Neuronal stem cell (in vitro differentiated cells): ENCODE results near the gene RAI14.
"Not testable (repeated sequence)": the region's sequence is repeated elsewhere in the genome, so short reads cannot be mapped to it uniquely, and the experiment has no call there.

Source experiments
- DNase-seq: peaks from one replicate; pipeline ENCODE4 v3.0.0-alpha.2; 2013; ENCODE audit warnings: low spot score
- H2AFZ ChIP-seq: one replicate; pipeline ENCODE4 v1.6.1; 2013; ENCODE audit warnings: mild to moderate bottlenecking, low read length, inconsistent platforms
- H2AK5ac ChIP-seq: 2 replicates; pipeline ENCODE4 v1.6.1; 2013; ENCODE audit warnings: low read depth, mild to moderate bottlenecking, inconsistent platforms, low read length, moderate library complexity, mixed read lengths
- H2BK120ac ChIP-seq: 2 replicates; pipeline ENCODE4 v1.6.1; 2013; ENCODE audit warnings: low read depth, mild to moderate bottlenecking, inconsistent platforms, low read length, moderate library complexity, mixed read lengths
- H2BK12ac ChIP-seq: one replicate; pipeline ENCODE4 v1.6.1; 2013; ENCODE audit warnings: low read length, inconsistent platforms
- H2BK15ac ChIP-seq: 2 replicates; pipeline ENCODE4 v1.6.1; 2013; ENCODE audit warnings: mild to moderate bottlenecking, low read length, inconsistent platforms, mixed read lengths
- H2BK5ac ChIP-seq: one replicate; pipeline ENCODE4 v1.6.1; 2013; ENCODE audit warnings: inconsistent platforms, mild to moderate bottlenecking, low read length, moderate library complexity
- H3K14ac ChIP-seq: one replicate; pipeline ENCODE4 v1.6.1; 2013; ENCODE audit warnings: low read length, inconsistent platforms
- H3K18ac ChIP-seq: 2 replicates; pipeline ENCODE4 v1.6.1; 2013; ENCODE audit warnings: low read length, inconsistent platforms
- H3K23ac ChIP-seq: 2 replicates; pipeline ENCODE4 v1.6.1; 2013; ENCODE audit warnings: low read depth, mild to moderate bottlenecking, mixed read lengths, low read length, inconsistent platforms; ENCODE audit not compliant: poor library complexity
- H3K27ac ChIP-seq: replicated peaks from 3 replicates; pipeline ENCODE4 v1.5.1; 2013; ENCODE audit warnings: low read length, inconsistent platforms
- H3K27me3 ChIP-seq, 3 experiments: 2 replicates each; pipeline ENCODE4 v1.6.1; 2013; ENCODE audit warnings: low read length in 3 of 3, mild to moderate bottlenecking in 2 of 3, inconsistent platforms in 1 of 3, low read depth in 1 of 3, mixed read lengths in 1 of 3, moderate library complexity in 1 of 3; ENCODE audit not compliant: control insufficient read depth in 3 of 3, insufficient read depth in 3 of 3
- H3K36me3 ChIP-seq, 2 donors: replicated peaks in 1 of 2; 2 replicates each; pipeline ENCODE4 v1.6.1; 2013; ENCODE audit warnings: low read length in 2 of 2; ENCODE audit not compliant: control insufficient read depth in 2 of 2, insufficient read depth in 2 of 2
- H3K4ac ChIP-seq: 2 replicates; pipeline ENCODE4 v1.6.1; 2013; ENCODE audit warnings: inconsistent platforms, mild to moderate bottlenecking, low read length, moderate library complexity
- H3K4me1 ChIP-seq, 2 donors: 1 replicate in 1 of 2; 2 replicates in 1 of 2; pipeline ENCODE4 v1.6.1; 2013; ENCODE audit warnings: low read length in 2 of 2, low read depth in 1 of 2; ENCODE audit not compliant: control insufficient read depth in 2 of 2, insufficient read depth in 1 of 2
- H3K4me2 ChIP-seq: one replicate; pipeline ENCODE4 v1.6.1; 2013; ENCODE audit warnings: mild to moderate bottlenecking, low read length, inconsistent platforms; ENCODE audit not compliant: insufficient read depth, poor library complexity, severe bottlenecking
- H3K4me3 ChIP-seq, 2 donors: 2 replicates each; pipeline ENCODE4 v1.5.1; 2013; ENCODE audit warnings: low read length in 2 of 2, mild to moderate bottlenecking in 2 of 2, inconsistent platforms in 1 of 2, moderate library complexity in 1 of 2
- H3K79me1 ChIP-seq: one replicate; pipeline ENCODE4 v1.6.1; 2013; ENCODE audit warnings: low read depth, mild to moderate bottlenecking, inconsistent platforms, low read length, moderate library complexity
- H3K9ac ChIP-seq: one replicate; pipeline ENCODE4 v1.6.1; 2013; ENCODE audit warnings: mild to moderate bottlenecking, low read depth, low read length, inconsistent platforms; ENCODE audit not compliant: poor library complexity
- H3K9me3 ChIP-seq, 2 donors: replicated peaks in 1 of 2; 2 replicates each; pipeline versions ENCODE3 to v1.6.1; 2013; ENCODE audit warnings: low read length in 2 of 2, mild to moderate bottlenecking in 2 of 2, inconsistent platforms in 1 of 2, low read depth in 1 of 2, mixed read lengths in 1 of 2, moderate library complexity in 1 of 2; ENCODE audit not compliant: control insufficient read depth in 2 of 2, insufficient read depth in 1 of 2
- H4K8ac ChIP-seq: one replicate; pipeline ENCODE4 v1.6.1; 2013; ENCODE audit warnings: low read depth, mild to moderate bottlenecking, inconsistent platforms, low read length, moderate library complexity
- H4K91ac ChIP-seq: one replicate; pipeline ENCODE4 v1.6.1; 2013; ENCODE audit warnings: low read length, low read depth, mild to moderate bottlenecking, inconsistent platforms; ENCODE audit not compliant: poor library complexity
- WGBS, 2 donors: extraction: QIAGEN DNeasy Blood & Tissue Kit; methylation state at CpG; one replicate each; pipeline ENCODE4 v1.1.7; 2013; ENCODE audit warnings: missing lambda C conversion rate in 2 of 2, mixed read lengths in 1 of 2; ENCODE audit not compliant: insufficient read length in 2 of 2, insufficient replicate concordance in 1 of 2; ENCODE audit errors: extremely low coverage in 2 of 2; 5-methylcytosine and 5-hydroxymethylcytosine counted together

Gene RAI14

GRCh38 chr5:34775886-34776285 lies 119.8 kb downstream of the RAI14 start:
- Histone ChIP-seq H3K4ac (no peak overlapping the region), H3K27ac (no peak overlapping the region), H2BK15ac (no peak overlapping the region), H3K4me2 (no peak overlapping the region), H3K4me1 (no peaks in the 10 kb centered on the region), H2BK12ac (no peak overlapping the region), H2BK120ac (no peak overlapping the region), H3K18ac (no peak overlapping the region), H3K27me3 (no peaks in the 10 kb centered on the region), H2AK5ac (no peak overlapping the region), H2AFZ (no peak overlapping the region), H3K36me3 (no peaks in the 10 kb centered on the region), H3K14ac (no peak overlapping the region), H4K91ac (no peak overlapping the region), H3K9ac (no peak overlapping the region), H3K23ac (no peak overlapping the region), H3K4me3 (no peak overlapping the region), H4K8ac (no peak overlapping the region), H3K9me3 (peaks cover 2 to 11% of the 10 kb centered on the region in 2 donors), H2BK5ac (no peak overlapping the region), H3K79me1 (no peaks in the 10 kb centered on the region)
- no CpG with 5 or more reads among the region's 1 CpG for WGBS, 2 donors
- DNase-seq: no peak

DNA sequence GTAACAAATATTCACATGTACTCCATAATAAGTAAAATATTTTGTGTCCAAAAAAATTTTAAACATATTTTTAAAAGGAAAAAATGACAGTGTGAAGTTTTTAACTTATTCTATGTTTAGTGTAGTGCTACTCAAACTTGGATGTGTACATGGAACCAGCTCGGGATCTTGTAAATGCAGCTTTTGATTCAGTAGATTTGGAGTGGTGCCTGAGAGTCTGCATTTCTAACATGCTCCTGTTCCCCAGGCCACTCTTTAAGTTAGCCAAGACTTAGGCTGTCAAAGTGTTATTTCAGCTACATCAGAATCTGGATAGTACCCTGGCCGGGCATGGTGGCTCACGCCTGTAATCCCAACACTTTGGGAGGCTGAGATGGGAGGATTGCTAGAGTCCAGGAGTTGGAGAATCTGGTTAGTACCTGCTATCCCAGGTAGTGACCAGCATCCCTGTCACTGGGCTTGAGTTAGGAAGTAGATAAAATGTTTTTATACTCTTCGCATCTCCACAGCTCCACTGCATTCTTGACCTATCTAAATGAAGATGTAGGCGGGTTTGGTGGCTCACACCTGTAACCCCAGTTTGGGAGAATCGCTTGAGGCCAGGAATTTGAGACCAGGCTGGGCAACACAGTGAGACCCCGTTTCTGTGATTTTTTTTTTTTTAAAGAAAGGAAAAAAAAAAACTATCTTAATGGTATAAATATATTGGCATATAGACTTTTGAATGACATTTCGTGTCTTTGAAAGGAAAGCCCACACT lies 122.1 kb downstream of the RAI14 start:
- no peak overlapping the region for H3K27ac ChIP-seq
- H3K4me1 ChIP-seq: no peaks in the 10 kb centered on the region

GRCh38 chr5:34783892-34784291 lies 127.8 kb downstream of the RAI14 start:
- not testable (repeated sequence) for H2BK12ac ChIP-seq, H4K91ac ChIP-seq, H3K14ac ChIP-seq, H3K4me3 ChIP-seq, H3K27me3 ChIP-seq, DNase-seq, H2AK5ac ChIP-seq, H2BK15ac ChIP-seq, H3K36me3 ChIP-seq, H2BK5ac ChIP-seq, H2AFZ ChIP-seq, H3K4me2 ChIP-seq, H3K4ac ChIP-seq, H3K79me1 ChIP-seq, H3K4me1 ChIP-seq, H4K8ac ChIP-seq, H3K27ac ChIP-seq, H3K23ac ChIP-seq, H2BK120ac ChIP-seq, H3K9ac ChIP-seq, H3K18ac ChIP-seq
- no CpG with 5 or more reads among the region's 4 CpGs for WGBS, 2 donors
- peaks cover 2 to 19% of the 10 kb centered on the region in 2 donors for H3K9me3 ChIP-seq

More for the DNA sequence above, 122.1 kb downstream of the RAI14 start:
- no peak overlapping the region for H2AFZ ChIP-seq
- no peak overlapping the region for H3K9ac ChIP-seq
- no peak for DNase-seq
- no peak overlapping the region for H2BK120ac ChIP-seq
- H3K23ac ChIP-seq: no peak overlapping the region
- H3K79me1 ChIP-seq: no peaks in the 10 kb centered on the region
- H2AK5ac ChIP-seq: no peak overlapping the region
- H4K8ac ChIP-seq: no peak overlapping the region
- H3K4me2 ChIP-seq: no peak overlapping the region
- H3K4ac ChIP-seq: no peak overlapping the region
- no peak overlapping the region for H2BK15ac ChIP-seq
- no CpG with 5 or more reads among the region's 8 CpGs for WGBS, 2 donors
- H3K9me3 ChIP-seq: peaks cover 2 to 17% of the 10 kb centered on the region in 2 donors
- H3K27me3 ChIP-seq: no peaks in the 10 kb centered on the region
- H2BK5ac ChIP-seq: no peak overlapping the region
- H2BK12ac ChIP-seq: no peak overlapping the region
- H3K14ac ChIP-seq: no peak overlapping the region
- no peaks in the 10 kb centered on the region for H3K36me3 ChIP-seq
- H3K4me3 ChIP-seq: no peak overlapping the region
- no peak overlapping the region for H4K91ac ChIP-seq
- no peak overlapping the region for H3K18ac ChIP-seq

- H3K27ac ChIP-seq: no peak overlapping the region
- H2BK5ac ChIP-seq: no peak overlapping the region
- no peak overlapping the region for H3K18ac ChIP-seq
- H3K4ac ChIP-seq: no peak overlapping the region
- no peak overlapping the region for H3K4me3 ChIP-seq
- no peak overlapping the region for H2BK120ac ChIP-seq
- peaks cover 0 to 1% of the 10 kb centered on the region in 2 donors for H3K36me3 ChIP-seq
- H3K23ac ChIP-seq: no peak overlapping the region
- WGBS, 2 donors: no CpG with 5 or more reads among the region's 6 CpGs
- H3K4me1 ChIP-seq: peaks cover 2 to 3% of the 10 kb centered on the region in 2 donors
- no peak overlapping the region for H2AFZ ChIP-seq
- no peak overlapping the region for H3K14ac ChIP-seq
- no peaks in the 10 kb centered on the region for H3K79me1 ChIP-seq
- no peak overlapping the region for H3K9ac ChIP-seq
- H4K8ac ChIP-seq: no peak overlapping the region
- no peaks in the 10 kb centered on the region for H3K27me3 ChIP-seq
- no peak overlapping the region for H2BK12ac ChIP-seq
- H3K4me2 ChIP-seq: no peak overlapping the region
- H3K9me3 ChIP-seq: peaks cover 2 to 12% of the 10 kb centered on the region in 2 donors
- H2BK15ac ChIP-seq: no peak overlapping the region
- H4K91ac ChIP-seq: no peak overlapping the region
- no peak overlapping the region for H2AK5ac ChIP-seq
- DNase-seq: no peak
These were observed 130.9 kb downstream of the RAI14 start for GRCh38 chr5:34787035-34787434.
